GM19328 (cell line): Measurements from ENCODE around the gene ZCCHC8.
"Not testable (repeated sequence)": the region's sequence is repeated elsewhere in the genome, so short reads cannot be mapped to it uniquely, and the experiment has no call there.

Source experiments
- ATAC-seq: cut with Tn5 transposase; IDR thresholded peaks from one replicate; pipeline ENCODE4 v1.9.1; 2021; ENCODE audit warnings: mild to moderate bottlenecking, moderate library complexity; ENCODE audit not compliant: unreplicated experiment

The ZCCHC8 gene

DNA sequence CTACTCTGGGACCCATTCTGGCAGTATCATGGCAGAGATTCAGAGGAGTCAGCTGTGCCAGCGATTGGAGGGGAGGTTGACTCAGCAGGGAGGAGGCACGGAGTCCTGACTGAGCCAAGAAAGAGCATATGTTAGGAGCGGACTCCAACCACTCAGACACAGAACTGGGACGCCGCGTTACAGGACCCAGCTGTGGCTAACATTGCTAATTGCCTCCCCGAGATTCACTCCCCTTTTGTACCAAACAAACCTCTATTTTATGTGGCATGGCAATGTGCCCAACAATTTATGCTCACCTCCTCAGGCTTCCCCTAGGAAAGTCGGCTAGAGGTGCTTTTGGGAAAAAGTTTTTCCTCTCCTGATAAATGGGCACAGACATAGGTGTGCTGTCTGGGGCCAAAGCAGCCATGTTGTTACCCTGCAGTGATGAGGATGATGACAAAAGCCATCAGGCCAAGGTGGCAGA lies 63.0 kb downstream of the ZCCHC8 start:
- no peak for ATAC-seq

DNA sequence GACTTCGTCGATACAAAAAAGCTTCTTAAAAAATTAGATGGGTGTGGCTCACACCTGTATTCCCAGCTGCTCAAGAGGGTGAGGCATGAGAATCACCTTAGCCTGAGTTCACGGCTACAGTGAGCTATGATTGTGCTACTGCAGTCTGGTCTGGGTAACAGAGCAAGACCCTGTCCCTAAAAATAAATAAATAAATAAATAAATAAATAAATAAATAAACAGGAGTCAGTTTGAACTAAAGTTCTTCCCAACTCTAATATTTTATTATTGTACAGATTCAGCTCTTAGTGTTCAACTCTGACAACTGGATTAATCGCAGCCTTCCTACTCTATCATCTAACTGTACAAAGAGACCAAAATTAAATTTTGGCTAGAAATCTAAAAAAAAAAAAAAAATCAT lies 65.5 kb downstream of the ZCCHC8 start:
- ATAC-seq = no peak

DNA sequence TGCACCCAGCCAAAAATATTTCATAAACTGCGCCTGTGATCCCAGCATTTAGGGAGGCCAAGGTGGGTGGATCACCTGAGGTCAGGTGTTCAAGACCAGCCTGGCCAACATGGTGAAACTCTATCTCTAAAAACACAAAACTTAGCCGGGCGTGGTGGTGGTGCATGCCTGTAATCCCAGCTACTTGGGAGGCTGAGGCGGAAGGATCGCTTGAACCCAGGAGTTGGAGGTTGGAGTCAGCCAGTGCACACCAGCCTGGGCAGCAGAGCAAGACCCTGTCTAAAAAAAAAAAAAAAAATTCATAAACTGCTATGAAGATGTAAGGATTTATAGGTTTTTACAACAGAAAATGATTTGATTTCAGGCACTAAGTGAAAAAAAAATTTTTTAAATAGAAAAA lies 71.7 kb downstream of the ZCCHC8 start:
- not testable (repeated sequence) for ATAC-seq

DNA sequence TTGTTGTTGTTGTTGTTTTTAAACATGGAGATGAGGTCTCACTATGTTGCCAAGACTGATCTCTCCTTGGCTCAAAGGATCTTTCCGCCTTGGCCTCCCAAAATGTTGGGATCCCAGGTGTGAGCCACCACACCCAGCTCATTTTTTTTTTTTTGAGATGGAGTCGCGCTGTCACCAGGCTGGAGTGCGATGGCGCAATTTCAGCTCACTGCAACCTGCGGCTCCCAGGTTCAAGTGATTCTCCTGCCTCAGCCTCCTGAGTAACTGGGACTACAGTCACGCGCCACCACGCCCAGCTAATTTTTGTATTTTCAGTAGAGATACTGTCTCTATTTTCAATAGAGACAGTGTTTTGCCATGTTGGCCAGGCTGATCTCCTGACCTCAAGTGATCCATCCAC lies 73.3 kb downstream of the ZCCHC8 start:
- ATAC-seq = no peak

DNA sequence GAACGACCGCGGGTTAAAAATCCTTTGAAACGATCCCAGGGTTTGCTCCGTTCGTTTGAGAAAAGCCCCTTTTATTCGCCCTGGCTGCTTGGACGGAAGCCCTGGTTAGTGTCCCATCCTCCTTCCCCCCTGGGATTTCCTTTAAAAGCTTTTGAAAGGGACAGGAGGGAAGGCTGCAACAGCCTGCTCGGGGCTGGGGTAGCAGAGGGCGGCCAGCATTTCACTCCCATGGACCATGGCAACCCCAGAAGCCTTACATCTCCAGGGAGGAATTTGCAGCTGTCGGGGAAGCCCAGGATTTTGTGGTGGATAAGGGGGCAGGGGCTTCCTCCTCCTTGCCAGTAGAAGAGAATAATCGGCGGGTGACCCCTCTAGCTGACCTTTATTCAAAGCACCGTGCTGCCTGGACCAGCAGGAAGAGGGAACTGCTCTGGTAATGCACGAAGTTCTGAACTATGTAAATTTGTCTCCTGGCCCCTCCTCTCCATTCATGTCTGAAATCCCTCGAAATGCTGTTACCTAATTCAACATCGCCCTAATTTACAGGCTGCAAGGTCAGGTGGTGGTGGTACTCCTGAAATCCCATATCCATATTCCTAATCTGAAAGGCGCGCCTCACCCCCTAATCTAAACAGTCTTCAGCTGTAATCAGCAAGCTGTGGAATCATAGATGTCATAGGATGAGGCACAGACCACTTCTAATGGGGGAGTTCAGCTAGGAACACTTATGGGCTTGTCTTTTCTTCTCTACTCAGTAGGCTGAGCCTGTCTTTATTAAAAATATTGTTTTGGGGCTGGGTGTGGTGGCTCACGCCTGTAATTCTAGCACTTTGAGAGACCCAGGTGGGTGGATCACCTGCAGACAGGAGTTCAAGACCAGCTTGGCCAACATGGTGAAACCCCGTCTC lies 77.2 kb downstream of the ZCCHC8 start:
- ATAC-seq = no peak

DNA sequence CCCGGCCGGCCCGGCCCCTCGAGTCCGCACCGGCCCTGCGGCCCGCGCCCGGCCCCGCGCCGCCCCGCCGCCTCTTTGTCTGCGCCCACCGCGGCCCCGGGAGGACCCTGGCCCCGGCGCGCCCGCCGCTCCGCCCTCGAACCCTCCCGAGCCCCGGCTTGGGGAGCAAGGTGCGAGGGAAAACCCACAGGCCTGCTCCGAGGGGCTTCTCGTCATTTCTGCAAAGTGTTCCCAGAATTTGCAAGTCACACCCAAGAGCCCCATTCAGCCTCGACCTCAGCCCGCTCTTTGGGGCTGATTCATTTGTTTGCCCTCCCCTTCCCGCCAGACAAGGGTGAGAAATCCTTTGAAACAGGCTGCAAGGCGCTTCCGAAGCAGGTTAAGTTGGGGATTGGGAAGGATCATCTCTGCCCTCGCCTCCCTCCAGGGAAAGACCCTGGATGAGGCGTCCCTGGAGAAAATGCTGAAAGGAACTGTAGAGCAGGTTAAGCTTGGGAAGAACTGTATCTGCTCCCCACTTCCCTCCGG lies 77.9 kb downstream of the ZCCHC8 start:
- no peak for ATAC-seq

DNA sequence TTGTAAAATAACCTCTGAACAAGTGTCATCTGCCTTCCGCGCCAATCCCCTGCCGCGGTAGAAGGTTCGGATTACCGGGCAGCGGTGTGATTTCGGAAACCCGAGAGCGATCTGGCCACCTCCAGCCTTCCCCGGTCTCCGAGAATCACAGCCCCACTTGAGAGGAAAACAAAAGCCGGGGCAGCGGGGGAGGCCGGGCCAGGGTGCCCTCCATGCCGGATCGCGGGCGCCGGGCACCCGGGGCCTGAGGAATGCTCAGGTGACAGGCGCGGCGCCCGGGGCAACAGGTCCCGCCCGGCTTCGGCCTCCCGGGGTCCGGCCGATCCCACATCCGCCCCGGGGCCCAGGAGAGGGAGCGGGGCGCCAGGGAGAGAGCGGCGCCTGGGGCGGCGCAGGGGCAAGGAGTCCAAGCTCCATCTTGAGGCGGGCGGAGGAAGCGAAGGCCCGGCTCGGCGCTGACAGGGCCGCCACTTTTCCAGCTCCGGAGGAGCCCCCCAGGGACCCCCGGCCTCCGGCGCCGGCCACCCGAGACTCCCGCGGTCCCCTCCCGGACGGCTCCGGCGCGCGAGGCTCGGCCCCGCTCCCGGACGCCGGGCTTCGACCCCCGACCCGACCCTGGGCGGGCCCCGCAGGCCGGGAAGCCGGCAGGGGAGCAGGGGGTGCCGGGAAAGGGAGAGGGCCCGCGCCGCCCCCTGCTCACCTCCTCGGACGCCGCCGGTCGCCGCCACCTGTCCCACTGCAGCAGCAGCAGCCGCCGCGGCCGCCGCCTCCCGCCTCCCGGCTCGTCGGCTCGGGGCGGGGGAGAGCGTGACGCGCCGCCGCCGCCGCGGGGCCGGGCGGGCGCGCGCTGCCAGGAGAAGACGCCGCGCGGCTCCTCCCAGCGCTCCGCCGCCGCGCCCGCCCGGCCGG lies 78.7 kb downstream of the ZCCHC8 start, which contains the start of gene CLIP1:
Gene CLIP1 (minus strand): TSS at position 849 of the 909 bp plus-strand sequence. CDS start 42,217 bp downstream, outside the sequence.
- peak; percentile 49 for ATAC-seq
